HG03378 (cell line): Measurements from ENCODE around the gene RIMKLA.

Source experiments
- ATAC-seq: cut with Tn5 transposase; IDR thresholded peaks from one replicate; pipeline ENCODE4 v1.9.1; 2021; ENCODE audit warnings: mild to moderate bottlenecking, moderate library complexity; ENCODE audit not compliant: unreplicated experiment

The RIMKLA gene

DNA sequence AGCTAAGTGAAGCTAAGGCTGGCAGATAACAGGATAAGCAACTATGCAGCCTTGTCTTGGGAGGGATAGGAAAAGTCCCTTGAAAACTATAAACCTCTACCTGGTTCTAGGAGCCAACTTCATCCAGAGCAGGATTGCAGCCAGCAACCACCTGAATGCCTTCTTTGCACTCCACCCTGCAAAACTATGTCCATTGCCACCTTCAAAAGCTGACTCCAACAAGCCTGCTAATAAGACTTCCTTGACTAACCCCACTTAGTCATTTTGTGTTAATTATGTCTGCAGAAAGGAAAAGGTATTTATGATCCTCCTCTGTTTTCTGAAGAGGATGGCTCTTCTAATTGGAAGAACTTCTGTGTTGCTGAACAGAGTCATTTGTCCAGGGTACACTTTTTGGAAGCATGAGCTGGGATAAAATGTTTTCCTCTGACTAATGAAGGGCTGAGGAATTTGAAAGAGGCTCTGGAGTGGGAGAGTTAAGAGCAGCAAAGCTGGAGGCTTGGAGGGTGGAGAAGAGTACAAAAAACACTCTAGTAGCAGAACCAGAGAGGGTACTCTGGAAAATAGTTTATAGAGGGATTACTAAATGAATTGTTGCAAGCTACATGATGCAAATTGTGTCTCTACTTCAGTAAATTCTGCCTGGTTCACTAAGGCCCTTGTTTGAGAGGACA is 9.6 kb upstream of the RIMKLA start:
- no peak for ATAC-seq

DNA sequence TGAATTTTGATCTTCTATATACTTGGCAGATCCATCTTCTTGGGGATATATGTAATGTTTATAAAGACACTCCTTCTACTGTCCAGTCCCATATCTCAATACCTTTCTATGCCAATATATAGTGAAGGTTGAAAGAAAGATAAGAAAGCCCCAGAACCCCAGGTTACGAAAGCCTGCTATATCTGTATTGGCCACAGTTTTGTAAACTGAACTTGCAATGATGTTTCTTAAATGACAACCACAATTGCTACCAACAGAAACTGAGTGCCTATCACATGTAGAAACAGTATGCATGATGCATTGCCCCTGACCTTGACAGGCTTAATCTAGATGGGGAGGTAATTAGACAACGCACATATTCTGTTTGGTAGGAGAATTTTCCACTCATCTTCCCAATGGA is 7.8 kb upstream of the RIMKLA start:
- no peak for ATAC-seq

DNA sequence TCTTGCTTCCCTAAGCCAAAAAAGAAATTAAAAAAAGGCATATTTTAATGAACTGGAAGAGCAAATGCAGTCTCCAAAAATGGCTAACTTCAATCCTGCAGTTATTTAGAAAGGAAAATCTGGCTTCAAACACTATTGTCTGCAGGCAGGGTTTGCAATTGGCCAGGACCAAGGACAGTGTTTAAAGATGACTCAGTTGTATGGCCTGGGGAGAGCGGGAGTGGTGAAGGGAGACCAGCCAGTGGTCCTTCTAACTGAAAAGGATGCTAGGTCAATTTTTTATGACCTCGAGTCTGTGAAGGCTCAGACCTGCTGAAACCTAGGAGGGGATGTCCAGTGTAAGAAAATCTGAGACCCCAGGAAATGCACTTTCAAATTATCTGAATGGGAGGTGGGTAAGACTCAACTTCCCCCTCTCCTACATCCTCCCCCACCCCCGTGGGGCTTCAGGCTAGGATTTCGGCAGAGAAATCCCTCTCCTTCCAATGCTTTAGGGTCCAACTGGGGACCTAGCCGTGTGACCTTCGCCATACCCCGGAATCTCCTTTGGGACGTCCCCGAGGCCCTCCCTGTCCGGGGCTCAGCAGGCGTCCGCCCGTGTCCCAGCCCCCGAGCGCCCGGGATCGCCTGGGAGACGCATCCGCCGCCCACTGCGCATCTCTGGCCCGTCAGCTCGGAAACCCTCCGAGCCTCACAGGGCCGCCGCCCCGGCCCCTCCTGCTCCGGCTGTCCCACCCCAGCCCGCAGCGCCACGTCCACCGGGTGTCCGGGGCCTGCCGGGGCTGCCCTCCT is 602 bp upstream of the RIMKLA start:
- ATAC-seq = no peak

DNA sequence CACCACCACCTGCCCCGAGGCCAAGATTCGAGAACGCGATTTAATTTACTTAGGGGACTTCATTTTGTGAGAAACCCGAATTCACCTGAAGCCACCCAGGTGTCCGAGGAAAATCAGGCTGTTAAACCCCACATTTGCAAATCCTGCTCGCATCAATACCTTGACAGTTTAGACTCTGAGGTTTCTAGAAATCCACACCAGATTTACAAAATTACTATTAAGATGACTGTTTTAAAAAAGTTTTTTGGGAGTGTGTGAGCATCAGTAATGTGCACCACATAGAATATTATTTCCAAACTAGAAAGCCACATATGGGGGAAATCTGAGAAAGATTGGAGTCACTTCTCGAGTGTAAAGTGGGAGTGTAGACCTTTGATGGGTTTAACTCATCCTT is 685 bp downstream of the RIMKLA start:
- no peak for ATAC-seq

DNA sequence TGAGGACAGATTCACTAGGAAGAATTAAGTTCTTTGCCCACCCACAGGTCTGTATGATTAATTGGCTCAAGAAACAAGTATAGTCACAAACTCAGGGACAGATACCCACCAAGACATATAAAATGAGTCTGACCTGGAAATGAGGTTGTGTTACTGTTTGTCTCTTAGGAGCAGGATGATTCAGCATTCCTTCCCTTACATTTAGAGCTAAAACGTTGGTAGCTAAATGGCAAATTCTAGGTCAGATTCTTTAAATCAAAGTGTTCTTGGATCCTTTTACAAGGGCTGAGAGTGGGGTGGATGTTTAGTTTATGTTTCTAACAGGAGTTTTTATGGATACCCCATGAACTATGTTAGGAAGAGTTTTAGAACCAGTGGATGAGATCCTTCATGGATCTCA is 4.7 kb downstream of the RIMKLA start:
- no peak for ATAC-seq

DNA sequence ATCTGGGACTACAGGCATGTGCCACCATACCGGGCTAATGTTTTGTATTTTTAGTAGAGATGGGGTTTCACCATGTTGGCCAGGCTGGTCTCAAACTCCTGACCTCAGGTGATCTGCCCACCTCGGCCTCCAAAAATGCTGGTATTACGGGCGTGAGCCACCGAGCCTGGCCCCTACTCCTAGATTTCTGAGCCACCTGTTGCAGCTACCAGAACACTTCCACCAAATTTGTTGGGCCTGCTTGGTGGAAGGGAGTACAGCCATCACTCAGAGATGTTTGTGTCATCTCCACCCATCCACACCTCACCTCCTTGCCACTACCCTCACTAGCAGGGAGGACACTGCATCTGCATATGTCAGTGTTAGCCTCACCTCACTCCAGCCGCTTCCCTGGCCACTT is 5.5 kb downstream of the RIMKLA start:
- ATAC-seq = no peak

DNA sequence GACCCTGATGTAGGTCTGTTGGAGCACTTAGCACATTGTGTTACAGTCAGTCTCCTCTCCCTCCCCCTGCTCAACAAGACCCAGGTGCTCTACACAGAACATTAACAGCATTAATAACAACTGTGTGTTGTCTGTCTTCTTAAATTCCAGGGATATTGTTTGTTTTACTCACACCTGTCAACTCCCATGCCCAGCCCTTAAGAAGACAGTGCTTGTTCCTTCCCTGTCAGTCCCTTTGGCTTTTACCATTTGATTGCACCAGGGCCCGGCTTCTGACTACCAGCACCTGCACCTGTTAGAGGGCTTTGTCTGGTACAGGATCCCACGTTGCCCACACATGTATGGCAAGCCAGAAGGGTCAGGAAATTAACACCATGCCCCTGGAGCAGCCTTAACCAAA is 11.7 kb downstream of the RIMKLA start:
- no peak for ATAC-seq

DNA sequence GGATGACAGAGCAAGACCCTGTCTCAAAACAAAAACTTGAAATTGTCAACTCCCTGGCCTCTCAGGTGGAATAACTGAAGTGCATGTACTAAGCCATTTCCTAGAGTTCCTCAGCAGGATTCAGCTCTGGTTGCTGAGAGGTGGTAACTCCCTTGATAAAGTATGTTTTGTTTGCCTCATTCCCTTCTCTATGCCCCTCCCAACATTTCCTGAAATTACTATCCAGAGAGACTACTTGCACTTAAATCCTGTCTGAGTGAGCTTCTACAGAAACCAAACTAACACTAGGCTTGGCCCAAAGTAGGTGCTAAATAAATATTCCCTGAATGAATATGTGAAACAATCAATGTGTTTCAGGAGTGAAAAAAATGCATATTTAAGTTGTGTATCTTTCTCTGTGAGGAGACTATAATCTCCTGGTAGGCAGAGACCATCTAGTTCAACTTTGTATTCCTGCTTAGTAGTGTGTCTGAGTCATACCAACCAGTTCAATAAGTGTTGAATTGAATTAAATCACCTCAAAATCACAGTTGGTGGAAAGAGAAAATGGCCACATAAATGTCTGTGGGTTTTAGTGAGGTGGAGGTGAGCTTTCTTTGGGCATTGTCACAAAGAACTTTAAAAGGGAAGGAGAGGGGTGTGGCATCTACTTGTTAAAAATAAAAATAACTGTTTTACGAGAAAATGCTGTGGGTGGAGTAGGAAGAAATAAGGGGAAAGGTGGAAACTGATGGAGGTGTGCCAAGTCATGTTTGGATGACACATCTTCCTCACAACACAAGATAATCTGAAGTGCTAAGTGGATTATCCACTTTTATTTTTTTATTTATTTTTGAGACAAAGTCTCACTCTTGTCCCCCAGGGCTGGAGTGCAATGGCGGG is 12.6 kb downstream of the RIMKLA start:
- ATAC-seq = no peak

DNA sequence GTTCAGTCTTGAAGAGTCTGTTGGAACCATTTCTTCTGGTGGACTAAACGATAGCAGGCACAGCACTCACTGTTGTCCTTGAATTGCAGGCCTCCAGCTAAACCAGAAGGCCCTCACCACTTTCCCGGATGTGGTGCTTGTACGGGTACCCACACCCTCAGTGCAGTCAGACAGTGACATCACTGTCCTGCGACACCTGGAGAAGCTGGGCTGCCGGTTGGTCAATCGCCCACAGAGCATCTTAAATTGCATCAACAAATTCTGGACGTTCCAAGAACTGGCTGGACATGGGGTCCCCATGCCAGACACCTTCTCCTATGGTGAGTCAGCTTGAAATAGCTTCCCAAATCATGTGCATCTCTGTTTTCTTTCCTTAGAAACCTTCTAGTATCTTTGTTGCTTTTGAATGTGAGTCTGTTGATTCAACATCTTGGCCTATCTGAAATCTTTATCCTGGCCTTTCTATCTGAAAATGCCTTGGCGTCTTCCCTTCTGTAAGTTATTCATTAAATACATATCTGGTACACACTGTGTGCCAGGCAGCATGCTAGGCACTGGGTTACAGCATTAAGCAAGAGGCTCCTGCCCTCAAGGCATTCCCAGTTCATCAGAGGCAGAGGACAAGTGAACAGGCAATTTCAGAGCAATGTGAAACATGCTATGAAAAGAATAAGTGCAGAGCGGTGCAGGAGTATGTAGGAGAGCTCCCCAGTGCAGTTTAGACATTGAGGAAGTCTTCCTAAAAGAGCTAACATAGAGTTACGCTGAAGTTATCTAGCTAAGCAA is 18.9 kb downstream of the RIMKLA start:
- ATAC-seq = no peak

DNA sequence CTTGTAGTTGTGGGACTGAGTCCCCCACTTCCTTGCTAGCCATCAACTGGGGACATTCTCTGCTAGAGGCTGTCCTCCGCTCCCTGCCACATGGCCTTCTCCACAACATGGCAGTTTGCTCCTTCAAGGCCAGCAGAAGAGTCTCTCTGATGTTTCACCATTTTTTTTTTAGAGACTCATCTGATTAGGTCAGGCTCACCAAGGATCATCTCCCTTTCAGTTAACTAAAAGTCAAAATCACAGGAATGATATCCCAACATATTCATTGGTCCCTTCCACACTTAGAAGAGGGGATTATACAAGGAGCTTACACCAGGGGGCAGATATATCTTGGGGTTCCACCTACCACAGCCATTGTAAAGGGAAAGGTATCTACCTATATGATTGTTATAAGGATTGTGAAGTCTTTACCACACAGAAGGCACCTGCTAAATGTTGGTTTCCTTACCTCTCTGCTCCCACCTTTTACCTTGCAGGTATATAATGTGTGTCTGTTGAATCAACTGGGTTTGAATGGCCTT is 23.3 kb downstream of the RIMKLA start:
- ATAC-seq = no peak

DNA sequence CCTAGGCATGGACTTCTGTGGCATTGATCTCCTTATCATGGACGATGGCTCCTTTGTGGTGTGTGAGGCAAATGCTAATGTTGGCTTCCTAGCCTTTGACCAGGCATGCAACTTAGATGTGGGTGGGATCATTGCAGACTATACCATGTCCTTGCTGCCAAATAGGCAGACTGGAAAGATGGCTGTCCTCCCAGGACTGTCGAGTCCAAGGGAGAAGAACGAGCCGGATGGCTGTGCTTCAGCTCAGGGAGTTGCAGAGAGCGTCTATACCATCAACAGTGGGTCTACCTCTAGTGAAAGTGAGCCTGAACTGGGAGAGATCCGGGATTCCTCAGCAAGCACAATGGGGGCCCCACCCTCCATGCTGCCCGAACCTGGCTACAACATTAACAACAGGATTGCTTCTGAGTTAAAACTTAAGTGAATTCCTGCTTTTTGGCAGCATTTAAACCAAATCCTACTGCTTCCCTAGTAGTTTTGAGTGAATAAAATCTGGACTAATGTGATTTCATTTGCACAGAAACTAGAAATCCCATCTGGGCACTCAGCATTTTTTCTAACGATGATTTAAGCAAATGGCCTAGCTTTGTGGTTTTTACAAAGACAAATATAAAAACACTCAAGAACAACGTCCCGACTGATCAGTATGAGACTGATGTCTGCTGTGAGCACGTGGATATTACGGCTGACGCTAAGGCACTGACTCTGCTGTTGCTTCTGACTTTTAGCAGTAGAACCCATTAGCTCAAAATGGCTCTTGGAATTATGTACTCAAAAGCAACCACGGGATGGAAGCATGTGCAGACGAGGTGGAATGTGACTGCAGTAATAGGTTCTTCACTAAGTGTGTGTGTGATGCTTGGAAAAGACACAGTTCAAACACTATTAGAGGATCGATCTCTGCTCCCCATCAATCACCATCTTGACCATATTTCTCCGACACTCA is 34.2 kb downstream of the RIMKLA start:
- ATAC-seq = no peak

DNA sequence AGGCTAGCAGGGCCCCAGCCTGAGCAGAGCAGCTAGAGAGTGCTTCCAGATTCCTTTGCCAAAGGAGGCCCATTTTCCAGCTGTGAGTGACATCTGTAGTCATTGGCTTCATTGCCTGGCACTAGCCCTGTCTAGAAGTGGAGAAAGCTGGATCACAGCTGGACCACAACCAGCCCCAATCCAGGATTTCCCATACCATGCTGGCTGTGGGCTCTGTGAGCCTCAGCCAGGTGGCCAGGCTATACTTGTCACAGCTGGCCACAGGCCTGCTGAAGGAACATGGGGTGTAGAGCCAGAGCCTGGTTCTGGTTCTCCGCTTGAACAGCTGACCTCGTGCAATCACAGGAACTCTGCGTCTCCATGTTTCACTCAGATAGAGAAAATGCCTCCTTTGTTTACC is 36.6 kb downstream of the RIMKLA start:
- ATAC-seq = no peak

DNA sequence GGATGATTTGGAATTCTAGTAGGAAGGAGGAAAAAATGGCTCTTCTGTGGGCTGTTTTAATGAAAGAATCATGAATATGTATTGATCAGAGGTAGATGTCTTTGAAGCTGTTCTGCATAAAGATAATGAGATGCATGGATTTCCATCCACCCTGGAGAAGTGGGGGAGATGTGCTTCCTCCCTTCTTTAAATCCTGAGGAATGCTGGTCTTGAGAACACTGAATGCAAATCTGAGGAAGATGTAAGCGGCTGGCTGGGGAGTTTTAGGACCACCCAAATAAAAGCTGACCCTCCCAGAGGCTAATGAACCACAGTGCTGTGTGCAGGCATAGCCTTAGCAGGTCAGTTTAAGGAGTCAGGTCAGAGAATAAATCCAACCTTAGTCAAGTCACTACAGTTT is 37.9 kb downstream of the RIMKLA start:
- no peak for ATAC-seq

DNA sequence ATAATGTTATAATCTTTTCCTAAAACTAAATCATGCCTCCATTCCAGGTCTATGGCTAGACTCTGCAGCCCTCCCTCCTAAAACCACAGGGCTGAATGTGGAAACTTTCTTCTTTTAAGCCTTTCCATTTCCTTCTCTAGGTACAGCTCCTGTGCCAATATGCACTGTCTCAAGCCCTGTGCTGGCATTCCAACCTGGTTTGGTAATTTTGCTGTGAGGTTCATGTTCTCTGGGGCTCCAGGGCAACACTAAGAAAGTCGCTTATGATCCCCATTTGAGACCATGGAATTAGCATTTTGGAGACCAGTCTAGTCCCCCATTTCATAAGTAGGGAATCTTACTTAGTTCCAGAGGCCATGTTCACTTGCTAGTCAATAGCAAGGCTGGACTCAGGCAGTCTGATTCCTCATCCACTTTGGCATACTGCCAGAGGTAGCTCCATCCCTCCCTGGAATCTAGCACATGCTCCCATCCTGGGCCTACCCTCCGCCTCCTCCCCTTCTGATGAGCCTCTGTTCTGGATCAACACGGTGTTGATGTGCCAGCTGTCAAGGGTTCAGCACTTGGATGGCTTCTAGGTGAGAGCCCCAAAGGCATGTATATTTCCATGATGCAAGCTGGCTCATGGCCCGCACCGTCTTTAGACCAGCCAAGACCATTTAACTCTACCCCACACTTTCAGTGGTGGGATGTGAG is 38.7 kb downstream of the RIMKLA start:
- no peak for ATAC-seq

DNA sequence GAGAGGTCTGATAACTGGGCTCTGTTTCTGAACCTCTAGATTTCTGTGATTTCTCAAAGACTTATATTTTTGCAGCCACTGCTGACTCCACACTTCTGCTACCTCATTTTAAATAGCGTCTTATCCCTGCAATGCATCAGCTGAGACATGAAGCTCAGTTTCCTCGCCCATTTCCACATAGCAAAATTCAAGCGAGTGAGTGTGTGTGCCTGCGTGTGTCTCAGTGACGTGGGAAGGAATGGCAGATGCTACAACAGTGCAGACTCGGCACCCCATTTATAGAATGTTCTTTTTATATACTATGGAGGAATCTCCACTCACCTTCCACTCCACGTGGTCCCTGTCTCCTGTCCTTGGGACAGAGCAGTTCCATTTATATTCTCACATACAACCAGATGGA is 39.5 kb downstream of the RIMKLA start:
- ATAC-seq = no peak

DNA sequence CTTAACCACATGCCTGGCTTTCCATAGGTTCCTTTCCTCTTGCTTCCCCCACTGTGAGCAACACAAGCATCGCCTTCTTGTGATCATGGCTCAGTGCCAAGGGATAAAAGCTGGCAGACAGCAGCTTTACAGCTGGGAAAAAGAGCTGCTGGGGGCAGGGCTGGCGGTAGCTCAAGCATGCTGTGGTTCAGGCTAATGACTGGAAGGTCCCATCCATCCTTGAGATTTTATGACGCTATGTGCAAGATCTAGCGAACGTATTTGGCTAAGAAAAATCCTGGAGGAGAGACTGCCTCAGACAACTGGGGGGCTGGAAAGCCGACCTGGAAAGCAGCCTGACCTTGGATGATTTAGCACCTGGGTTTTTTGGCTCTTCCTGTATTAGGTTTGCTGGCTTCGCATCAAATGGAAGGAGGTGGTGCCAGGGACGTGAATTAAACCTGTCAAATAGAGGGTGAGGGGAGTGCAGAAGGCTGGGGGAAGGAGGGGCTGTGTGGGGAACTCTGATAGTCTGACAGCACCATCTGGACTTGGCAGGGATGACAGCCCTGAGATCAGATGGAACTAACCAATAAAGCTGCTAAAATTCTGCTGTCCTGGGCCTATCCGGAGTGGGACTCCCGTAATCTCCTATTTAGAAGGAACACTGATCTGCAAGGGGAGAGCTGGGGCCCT is 40.5 kb downstream of the RIMKLA start:
- no peak for ATAC-seq

DNA sequence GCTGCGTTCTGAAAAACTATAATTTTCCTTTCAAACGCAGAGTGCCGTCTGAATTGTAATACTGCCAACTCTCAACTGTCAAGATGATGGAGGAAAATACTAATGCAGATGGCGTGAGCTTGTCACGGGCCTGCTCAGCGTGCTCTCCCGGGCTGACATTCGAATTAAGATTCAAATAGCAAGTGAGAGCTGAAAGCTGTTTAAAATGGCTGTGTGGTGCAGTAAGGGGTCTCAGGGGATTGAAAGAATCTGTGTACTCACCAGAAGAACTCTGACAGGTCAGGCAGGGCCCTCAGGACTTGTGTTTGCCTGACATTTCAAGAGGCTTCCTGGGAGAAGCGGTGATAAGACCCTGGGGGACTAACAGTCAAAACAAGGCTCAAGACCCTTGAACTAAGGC is 42.1 kb downstream of the RIMKLA start:
- ATAC-seq = no peak

DNA sequence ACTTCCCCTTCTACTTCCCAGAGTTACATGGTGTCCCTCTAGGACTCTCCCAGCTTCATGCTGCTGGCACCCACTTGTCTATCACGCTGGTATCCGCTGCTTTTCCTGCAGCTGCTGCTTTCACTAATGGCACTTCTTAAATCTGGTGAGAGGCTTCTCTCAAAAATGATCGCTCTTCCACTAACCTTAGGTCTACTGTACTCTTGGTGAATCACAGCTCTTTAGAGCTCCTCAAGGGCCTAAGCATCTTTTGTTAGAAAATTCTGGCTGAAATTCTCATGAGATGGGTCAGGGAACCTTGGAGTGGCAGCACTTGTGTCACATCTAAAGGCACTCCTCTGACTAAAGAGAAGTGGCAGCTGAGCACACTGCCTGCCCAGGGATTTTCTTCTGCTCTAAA is 43.1 kb downstream of the RIMKLA start:
- ATAC-seq = no peak
